ENCODE measurements around the gene METAP1.

METAP1 gene

GRCh38 chr4:99024481-99025275 lies 29.2 kb downstream of the METAP1 start:
- POLR2A ChIA-PET: no interaction called here
- DNase-seq (ENCODE audit: extremely low spot score): no peak
- TF ChIP-seq CTCF (IDR thresholded peaks at IDR 0.05; ENCODE audit: control extremely low read depth, extremely low read depth, low read depth, missing control alignments): no peak
- CTCF ChIA-PET: interaction anchor here (1.5 to 3.4 kb wide), 3 partner anchors 23 to 32 kb away, joined by 6 to 17 read pairs (median 14); partner anchors contain the start of gene METAP1

GRCh38 chr4:99025506-99025905 lies 30.0 kb downstream of the METAP1 start:
- ChIA-PET POLR2A (no interaction called here), CTCF (interaction anchor here (1.4 to 3.4 kb wide), 4 partner anchors 11 to 31 kb away, joined by 3 to 17 read pairs (median 10); partner anchors contain the start of gene METAP1)
- TF ChIP-seq CTCF (IDR thresholded peaks at IDR 0.05; ENCODE audit: control extremely low read depth, extremely low read depth, low read depth, missing control alignments): no peak

GRCh38 chr4:99027304-99027703 lies 31.8 kb downstream of the METAP1 start:
- DNase-seq (ENCODE audit: extremely low spot score): no peak
- ChIA-PET POLR2A (no interaction called here), CTCF (interaction anchor here (1.3 to 3.3 kb wide), 4 partner anchors 25 to 32 kb away, joined by 3 to 16 read pairs (median 10); partner anchors contain the start of gene METAP1)
- TF ChIP-seq CTCF (IDR thresholded peaks at IDR 0.05; ENCODE audit: control extremely low read depth, extremely low read depth, low read depth, missing control alignments): no peak

More at GRCh38 chr4:99025506-99025905, 30.0 kb downstream of the METAP1 start:
- DNase-seq (ENCODE audit: extremely low spot score): no peak

GRCh38 chr4:99028187-99028586 lies 32.7 kb downstream of the METAP1 start:
- TF ChIP-seq CTCF (IDR thresholded peaks at IDR 0.05; ENCODE audit: control extremely low read depth, extremely low read depth, low read depth, missing control alignments): no peak
- ChIA-PET POLR2A (no interaction called here), CTCF (interaction anchor here (2.9 kb wide), 1 partner anchor 33 kb away, joined by 16 read pairs; the partner anchor contains the start of gene METAP1)
- DNase-seq (ENCODE audit: extremely low spot score): no peak

- POLR2A ChIA-PET: no interaction called here
- CTCF ChIA-PET: interaction anchor here (0.9 to 3.1 kb wide), 8 partner anchors 9 to 49 kb away, joined by 3 to 25 read pairs (median 4); partner anchors contain the start of gene METAP1
- no peak for TF ChIP-seq CTCF (IDR thresholded peaks at IDR 0.05; ENCODE audit: control extremely low read depth, extremely low read depth, low read depth, missing control alignments)
- no peak for DNase-seq (ENCODE audit: extremely low spot score)
Observed at GRCh38 chr4:99029018-99029735, 33.7 kb downstream of the METAP1 start.

- ChIA-PET POLR2A (no interaction called here), CTCF (interaction anchor here (0.9 to 3.1 kb wide), 8 partner anchors 9 to 49 kb away, joined by 3 to 25 read pairs (median 4); partner anchors contain the start of gene METAP1)
- no peak for DNase-seq (ENCODE audit: extremely low spot score)
- TF ChIP-seq CTCF (IDR thresholded peaks at IDR 0.05; ENCODE audit: control extremely low read depth, extremely low read depth, low read depth, missing control alignments): no peak
Observed at GRCh38 chr4:99029852-99030251, 34.3 kb downstream of the METAP1 start.
